Activated T-cell treated with anti-CD3 and anti-CD28 coated beads, Interleukin-2, amount 50 U/mL, for 4 hours (primary cell): ENCODE results near the gene LIPC. TPM values are rescaled to one million over a fixed set of nuclear protein-coding genes. Genes with fewer than 3 reads are reported as not detected.

ENCODE experiments used
- ATAC-seq, 2 donors: fragments of 200-7000 bp; cut with Tn5 transposase; one replicate each; pipeline ENCODE4 v1.10.0; 2021
- DNase-seq: peaks from one replicate; pipeline ENCODE4 v3.0.0-alpha.2; 2020
- H3K27me3 Mint-ChIP-seq: one replicate; pipeline ENCODE4 v1.8.0; 2021; ENCODE audit warnings: low read depth, mixed read lengths
- H3K36me3 Mint-ChIP-seq: one replicate; pipeline ENCODE4 v1.8.0; 2022; ENCODE audit warnings: mixed read lengths; ENCODE audit not compliant: insufficient read depth
- H3K4me1 Mint-ChIP-seq: one replicate; pipeline ENCODE4 v1.8.0; 2021; ENCODE audit warnings: low read depth, mixed read lengths
- H3K4me3 Mint-ChIP-seq: one replicate; pipeline ENCODE4 v1.8.0; 2021; ENCODE audit warnings: mild to moderate bottlenecking, moderate library complexity, mixed read lengths
- H3K9me3 Mint-ChIP-seq: one replicate; pipeline ENCODE4 v1.8.0; 2021; ENCODE audit warnings: mixed read lengths
- total RNA-seq, 3 donors: library from RNA; stranded (reverse); gene quantifications; one replicate each; pipeline ENCODE4 v1.2.1, GENCODE V29; 2021

Gene LIPC
- total RNA-seq, 3 donors from 2014 or later = 0.28 TPM; not detected in 2

- no peaks in the 10 kb centered on the region for H3K27me3 Mint-ChIP-seq
- no peak for DNase-seq
- H3K4me1 Mint-ChIP-seq = peaks cover 13% of the 10 kb centered on the region
- no peak overlapping the region for H3K4me3 Mint-ChIP-seq
- no peaks in the 10 kb centered on the region for H3K9me3 Mint-ChIP-seq
- ATAC-seq = no peak
- H3K36me3 Mint-ChIP-seq = no peaks in the 10 kb centered on the region
Observed at GRCh38 chr15:58573270-58573669, 141.5 kb downstream of the LIPC start.

GRCh38 chr15:58574631-58575030, 142.8 kb downstream of the LIPC start:
- H3K4me3 Mint-ChIP-seq = no peak overlapping the region
- H3K27me3 Mint-ChIP-seq = no peaks in the 10 kb centered on the region
- H3K36me3 Mint-ChIP-seq = no peaks in the 10 kb centered on the region
- peaks cover 9% of the 10 kb centered on the region for H3K4me1 Mint-ChIP-seq
- H3K9me3 Mint-ChIP-seq = no peaks in the 10 kb centered on the region
- ATAC-seq (no peak), DNase-seq (no peak)

- DNase-seq (no peak), ATAC-seq (no peak)
- H3K36me3 Mint-ChIP-seq = no peaks in the 10 kb centered on the region
- H3K4me1 Mint-ChIP-seq = peaks cover 9% of the 10 kb centered on the region
- H3K27me3 Mint-ChIP-seq = no peaks in the 10 kb centered on the region
- no peak overlapping the region for H3K4me3 Mint-ChIP-seq
- no peaks in the 10 kb centered on the region for H3K9me3 Mint-ChIP-seq
Observed at GRCh38 chr15:58575045-58575786, 143.4 kb downstream of the LIPC start.

GRCh38 chr15:58576657-58577056, 144.9 kb downstream of the LIPC start:
- DNase-seq = no peak
- Mint-ChIP-seq H3K27me3 (no peaks in the 10 kb centered on the region), H3K36me3 (no peaks in the 10 kb centered on the region)

GRCh38 chr15:58582160-58582559, 150.4 kb downstream of the LIPC start:
- no peak overlapping the region for H3K4me3 Mint-ChIP-seq
- ATAC-seq (no peak), DNase-seq (no peak)

More at GRCh38 chr15:58576657-58577056, 144.9 kb downstream of the LIPC start:
- Mint-ChIP-seq H3K4me1 (peaks cover 9% of the 10 kb centered on the region), H3K9me3 (no peaks in the 10 kb centered on the region), H3K4me3 (no peak overlapping the region)
- ATAC-seq = no peak

GRCh38 chr15:58583171-58583908, 151.5 kb downstream of the LIPC start:
- H3K36me3 Mint-ChIP-seq = peaks cover 6% of the 10 kb centered on the region
- H3K4me3 Mint-ChIP-seq = no peak overlapping the region
- peaks cover 11% of the 10 kb centered on the region for H3K27me3 Mint-ChIP-seq
- DNase-seq = no peak
- H3K4me1 Mint-ChIP-seq = peaks cover 17% of the 10 kb centered on the region
- H3K9me3 Mint-ChIP-seq = peaks cover 7% of the 10 kb centered on the region
- ATAC-seq = no peak

More at GRCh38 chr15:58582160-58582559, 150.4 kb downstream of the LIPC start:
- peaks cover 6% of the 10 kb centered on the region for H3K36me3 Mint-ChIP-seq
- H3K9me3 Mint-ChIP-seq = peaks cover 7% of the 10 kb centered on the region
- peaks cover 11% of the 10 kb centered on the region for H3K27me3 Mint-ChIP-seq
- H3K4me1 Mint-ChIP-seq = peaks cover 17% of the 10 kb centered on the region

GRCh38 chr15:58584789-58585461, 153.1 kb downstream of the LIPC start:
- peaks cover 17% of the 10 kb centered on the region for H3K4me1 Mint-ChIP-seq
- ATAC-seq (no peak), DNase-seq (no peak)
- peaks cover 6% of the 10 kb centered on the region for H3K36me3 Mint-ChIP-seq
- H3K27me3 Mint-ChIP-seq = peaks cover 11% of the 10 kb centered on the region
- H3K9me3 Mint-ChIP-seq = peaks cover 7% of the 10 kb centered on the region
- no peak overlapping the region for H3K4me3 Mint-ChIP-seq

- Mint-ChIP-seq H3K4me1 (peaks cover 17% of the 10 kb centered on the region), H3K9me3 (peaks cover 7% of the 10 kb centered on the region), H3K36me3 (peaks cover 6% of the 10 kb centered on the region), H3K27me3 (peaks cover 11% of the 10 kb centered on the region), H3K4me3 (no peak overlapping the region)
- no peak for ATAC-seq
- DNase-seq = no peak
Observed at GRCh38 chr15:58585693-58586443, 154.1 kb downstream of the LIPC start.

- no peak overlapping the region for H3K4me3 Mint-ChIP-seq
- DNase-seq (no peak), ATAC-seq (no peak)
- H3K36me3 Mint-ChIP-seq = peaks cover 6% of the 10 kb centered on the region
- H3K27me3 Mint-ChIP-seq = peaks cover 11% of the 10 kb centered on the region
- peaks cover 17% of the 10 kb centered on the region for H3K4me1 Mint-ChIP-seq
- H3K9me3 Mint-ChIP-seq = peaks cover 7% of the 10 kb centered on the region
Observed at GRCh38 chr15:58587486-58587885, 155.7 kb downstream of the LIPC start.

GRCh38 chr15:58588096-58588495, 156.3 kb downstream of the LIPC start:
- peaks cover 6% of the 10 kb centered on the region for H3K36me3 Mint-ChIP-seq
- peaks cover 11% of the 10 kb centered on the region for H3K27me3 Mint-ChIP-seq
- peaks cover 17% of the 10 kb centered on the region for H3K4me1 Mint-ChIP-seq
- peaks cover 5% of the 10 kb centered on the region for H3K9me3 Mint-ChIP-seq
- no peak for DNase-seq
- ATAC-seq = no peak
- H3K4me3 Mint-ChIP-seq = no peak overlapping the region

- H3K4me1 Mint-ChIP-seq = peaks cover 17% of the 10 kb centered on the region
- no peaks in the 10 kb centered on the region for H3K9me3 Mint-ChIP-seq
- peaks cover 8% of the 10 kb centered on the region for H3K36me3 Mint-ChIP-seq
- no peak for ATAC-seq
- peaks cover 7% of the 10 kb centered on the region for H3K27me3 Mint-ChIP-seq
- DNase-seq = no peak
- no peak overlapping the region for H3K4me3 Mint-ChIP-seq
Observed at GRCh38 chr15:58589047-58589446, 157.3 kb downstream of the LIPC start.

GRCh38 chr15:58590236-58590635, 158.4 kb downstream of the LIPC start:
- H3K4me1 Mint-ChIP-seq = peaks cover 10% of the 10 kb centered on the region
- peaks cover 8% of the 10 kb centered on the region for H3K36me3 Mint-ChIP-seq
- no peak overlapping the region for H3K4me3 Mint-ChIP-seq
- H3K9me3 Mint-ChIP-seq = no peaks in the 10 kb centered on the region
- ATAC-seq = no peak
- DNase-seq = no peak
- H3K27me3 Mint-ChIP-seq = no peaks in the 10 kb centered on the region

- peaks cover 3% of the 10 kb centered on the region for H3K4me1 Mint-ChIP-seq
- ATAC-seq (no peak), DNase-seq (no peak)
- peaks cover 11% of the 10 kb centered on the region for H3K36me3 Mint-ChIP-seq
- no peaks in the 10 kb centered on the region for H3K9me3 Mint-ChIP-seq
- H3K27me3 Mint-ChIP-seq = no peaks in the 10 kb centered on the region
- H3K4me3 Mint-ChIP-seq = no peak overlapping the region
Observed at GRCh38 chr15:58590926-58591325, 159.1 kb downstream of the LIPC start.

GRCh38 chr15:58593870-58594269, 162.1 kb downstream of the LIPC start:
- Mint-ChIP-seq H3K4me1 (peaks cover 2% of the 10 kb centered on the region), H3K9me3 (no peaks in the 10 kb centered on the region), H3K27me3 (no peaks in the 10 kb centered on the region), H3K4me3 (no peak overlapping the region), H3K36me3 (peaks cover 26% of the 10 kb centered on the region)
- ATAC-seq (no peak), DNase-seq (no peak)
